Esophagus muscularis mucosa (tissue), 3 donors: ENCODE measurements around the gene PPP4R4.

Source experiments
- EP300 ChIP-seq: sonication (generic); formaldehyde crosslinking; IDR thresholded peaks from one replicate; pipeline ENCODE4 v1.6.1; 2017; ENCODE audit warnings: antibody characterized with exemption
- TF ChIP-seq, protein P1 (sequence below), 3 experiments: fragments of 200-600 bp in 2 of 3; fragments of 450-650 bp in 1 of 3; sonication (generic) in 2 of 3; IDR thresholded peaks; one replicate each; pipeline ENCODE4 v1.5.1; 2017 to 2019; ENCODE audit warnings: antibody characterized with exemption in 3 of 3, mild to moderate bottlenecking in 2 of 3, moderate library complexity in 1 of 3

DNA sequence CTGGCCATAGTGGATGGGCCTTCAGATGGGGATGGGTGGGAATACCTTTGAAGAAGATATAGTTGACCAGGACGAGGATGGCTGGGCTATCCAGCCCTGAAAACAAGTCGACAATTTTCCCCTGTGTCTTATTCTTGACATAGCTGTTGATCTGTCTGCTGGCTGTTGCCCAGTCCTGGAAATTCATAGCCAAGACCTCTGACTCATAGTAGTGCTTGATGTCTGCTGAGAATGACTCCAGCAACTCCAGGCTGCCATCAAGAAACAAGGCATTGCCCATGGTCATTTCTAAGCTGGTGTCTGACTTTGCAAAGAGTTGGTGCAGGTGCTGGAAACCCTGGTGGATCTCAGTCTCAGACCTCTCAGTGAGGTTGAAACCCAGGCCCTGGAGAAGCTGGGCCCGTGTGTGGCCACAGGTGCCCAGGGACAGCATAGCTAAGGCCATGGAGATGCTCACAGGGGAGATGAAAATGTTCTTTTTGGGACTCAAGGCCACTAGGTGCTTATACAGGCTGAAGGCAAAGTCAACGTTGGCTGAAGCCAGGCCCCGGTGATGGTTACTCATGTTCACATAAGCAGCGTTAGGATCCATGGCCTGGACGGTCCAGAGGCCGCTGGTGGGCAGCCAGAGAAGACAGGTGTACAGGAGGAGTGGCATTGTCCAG is 140.0 kb downstream of the PPP4R4 start:
- TF ChIP-seq, protein P1, sequence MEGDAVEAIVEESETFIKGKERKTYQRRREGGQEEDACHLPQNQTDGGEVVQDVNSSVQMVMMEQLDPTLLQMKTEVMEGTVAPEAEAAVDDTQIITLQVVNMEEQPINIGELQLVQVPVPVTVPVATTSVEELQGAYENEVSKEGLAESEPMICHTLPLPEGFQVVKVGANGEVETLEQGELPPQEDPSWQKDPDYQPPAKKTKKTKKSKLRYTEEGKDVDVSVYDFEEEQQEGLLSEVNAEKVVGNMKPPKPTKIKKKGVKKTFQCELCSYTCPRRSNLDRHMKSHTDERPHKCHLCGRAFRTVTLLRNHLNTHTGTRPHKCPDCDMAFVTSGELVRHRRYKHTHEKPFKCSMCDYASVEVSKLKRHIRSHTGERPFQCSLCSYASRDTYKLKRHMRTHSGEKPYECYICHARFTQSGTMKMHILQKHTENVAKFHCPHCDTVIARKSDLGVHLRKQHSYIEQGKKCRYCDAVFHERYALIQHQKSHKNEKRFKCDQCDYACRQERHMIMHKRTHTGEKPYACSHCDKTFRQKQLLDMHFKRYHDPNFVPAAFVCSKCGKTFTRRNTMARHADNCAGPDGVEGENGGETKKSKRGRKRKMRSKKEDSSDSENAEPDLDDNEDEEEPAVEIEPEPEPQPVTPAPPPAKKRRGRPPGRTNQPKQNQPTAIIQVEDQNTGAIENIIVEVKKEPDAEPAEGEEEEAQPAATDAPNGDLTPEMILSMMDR (IDR thresholded peaks at IDR 0.05): no peak
- no peak for TF ChIP-seq EP300
